ENCODE results near the gene MTCH1. TPM values are rescaled to one million over a fixed set of nuclear protein-coding genes. Genes with fewer than 3 reads are reported as not detected.

The MTCH1 gene
- total and polyA plus RNA-seq, 8 donors, result 66.8 to 146 (median 87.2) TPM

GRCh38 chr6:36924778-36925374 is 61.1 kb downstream of the MTCH1 start:
- ATAC-seq (no peak), DNase-seq (no peak), FAIRE-seq (no peak)
- Histone ChIP-seq H3K27me3 (no peaks in the 10 kb centered on the region), H3K4me3 (no peak overlapping the region), H3K4me1 (peaks cover 0 to 6% (median 0%) of the 10 kb centered on the region in 3 donors), H3K27ac (no peak overlapping the region), H3K36me3 (peaks cover 4 to 26% (median 6%) of the 10 kb centered on the region in 3 donors), H3K9me3 (no peaks in the 10 kb centered on the region)
- WGBS, 2 donors, result 86 to 89% methylated on average over 5 of the region's 5 CpGs
- intact Hi-C loops (cut with DNase I), result no loop called here
- no peak for TF ChIP-seq CTCF (IDR thresholded peaks at IDR 0.05)

GRCh38 chr6:36924131-36924530 is 61.9 kb downstream of the MTCH1 start:
- ATAC-seq, result no peak
- Histone ChIP-seq H3K4me3 (no peak overlapping the region), H3K36me3 (peaks cover 4 to 33% (median 6%) of the 10 kb centered on the region in 3 donors), H3K9me3 (no peaks in the 10 kb centered on the region), H3K27ac (no peak overlapping the region), H3K4me1 (peaks cover 0 to 11% (median 0%) of the 10 kb centered on the region in 3 donors), H3K27me3 (no peaks in the 10 kb centered on the region)
- TF ChIP-seq CTCF (IDR thresholded peaks at IDR 0.05), result no peak
- DNase-seq, result no peak
- no peak for FAIRE-seq
- intact Hi-C loops (cut with DNase I), result no loop called here
- WGBS, 2 donors, result 88 to 92% methylated on average over 4 of the region's 4 CpGs

GRCh38 chr6:36920546-36920945 is 65.5 kb downstream of the MTCH1 start:
- no peak for TF ChIP-seq CTCF (IDR thresholded peaks at IDR 0.05)
- no peaks in the 10 kb centered on the region for H3K9me3 ChIP-seq
- no peaks in the 10 kb centered on the region for H3K27me3 ChIP-seq
- intact Hi-C loops (cut with DNase I), result no loop called here
- 84 to 91% methylated on average over 5 of the region's 5 CpGs for WGBS, 2 donors
- H3K4me3 ChIP-seq, result no peak overlapping the region
- ATAC-seq, result no peak
- H3K36me3 ChIP-seq, result peaks cover 3 to 50% (median 5%) of the 10 kb centered on the region in 3 donors
- no peak for DNase-seq
- H3K4me1 ChIP-seq, result peaks cover 0 to 11% (median 0%) of the 10 kb centered on the region in 3 donors
- H3K27ac ChIP-seq, result no peak overlapping the region
- FAIRE-seq, result no peak

- ATAC-seq, result peak; percentile 85 to 90 (median 86)
- WGBS, 2 donors, result 80% methylated on average over 4 of the region's 4 CpGs
- H3K4me3 ChIP-seq, result no peak overlapping the region
- intact Hi-C loops (cut with DNase I), result no loop called here
- H3K9me3 ChIP-seq, result no peaks in the 10 kb centered on the region
- peaks cover 0 to 11% (median 0%) of the 10 kb centered on the region in 3 donors for H3K4me1 ChIP-seq
- DNase-seq, result peak in 3 of 6 donors; percentile 47 to 73 (median 52)
- H3K36me3 ChIP-seq, result peaks cover 0 to 54% (median 0%) of the 10 kb centered on the region in 3 donors
- H3K27ac ChIP-seq, result no peak overlapping the region
- H3K27me3 ChIP-seq, result no peaks in the 10 kb centered on the region
- TF ChIP-seq CTCF (IDR thresholded peaks at IDR 0.05), result no peak
- no peak for FAIRE-seq
Observed at GRCh38 chr6:36920049-36920448, 65.9 kb downstream of the MTCH1 start.

Other genes with a start within 250 kb of the MTCH1 start
- gene CPNE5, start 146.8 kb downstream of the MTCH1 start, total RNA-seq, result 1 to 10 TPM in 1 of 6 donors, under 1 TPM in 5; 0.19 to 1.5 (median 0.34) TPM
- gene CPNE5, start 146.8 kb downstream of the MTCH1 start, polyA plus RNA-seq, result 1 to 10 TPM in 1 of 2 donors, under 1 TPM in 1; 0.80 to 1.2 TPM
- gene PPIL1, start 111.4 kb downstream of the MTCH1 start, total RNA-seq, result 10 to 100 TPM in 3 of 6 donors, 1 to 10 TPM in 3; 5.1 to 13.1 (median 8.5) TPM
- 1 to 10 TPM; 7.7 to 9.7 TPM for gene PPIL1, start 111.4 kb downstream of the MTCH1 start, polyA plus RNA-seq
- 10 to 100 TPM; 26.0 to 39.2 (median 31.9) TPM for gene C6orf89, start 100.2 kb downstream of the MTCH1 start, total RNA-seq
- gene C6orf89, start 100.2 kb downstream of the MTCH1 start, polyA plus RNA-seq, result 10 to 100 TPM; 11.6 to 15.9 TPM
- 1 to 10 TPM in 2 of 6 donors, under 1 TPM in 4; 0.23 to 6.9 (median 0.72) TPM for gene PI16, start 31.5 kb downstream of the MTCH1 start, total RNA-seq
- gene PI16, start 31.5 kb downstream of the MTCH1 start, polyA plus RNA-seq, result 1 to 10 TPM; 3.0 to 7.3 TPM
- gene FGD2, start 19.5 kb upstream of the MTCH1 start, total RNA-seq, result 10 to 100 TPM in 1 of 6 donors, 1 to 10 TPM in 4, under 1 TPM in 1; 0.98 to 13.2 (median 3.3) TPM
- gene FGD2, start 19.5 kb upstream of the MTCH1 start, polyA plus RNA-seq, result 1 to 10 TPM; 1.7 to 3.2 TPM
- gene PIM1, start 184.0 kb upstream of the MTCH1 start, total RNA-seq, result 10 to 100 TPM in 4 of 6 donors, 1 to 10 TPM in 2; 7.5 to 25.3 (median 14.1) TPM
- gene PIM1, start 184.0 kb upstream of the MTCH1 start, polyA plus RNA-seq, result 10 to 100 TPM; 11.3 to 15.1 TPM